Stimulated activated CD4-positive, alpha-beta T cell treated with anti-CD3 and anti-CD28 coated beads, Interleukin-12 subunit alpha, Interleukin-12 subunit beta, amount 100 ng/mL, for 4 hours (primary cell): Measurements from ENCODE around the gene CALML4.
"Not testable (repeated sequence)": the region's sequence is repeated elsewhere in the genome, so short reads cannot be mapped to it uniquely, and the experiment has no call there.

Experiments
- DNase-seq: peaks from one replicate; pipeline ENCODE4 v3.0.0-alpha.2; 2020

Gene CALML4

DNA sequence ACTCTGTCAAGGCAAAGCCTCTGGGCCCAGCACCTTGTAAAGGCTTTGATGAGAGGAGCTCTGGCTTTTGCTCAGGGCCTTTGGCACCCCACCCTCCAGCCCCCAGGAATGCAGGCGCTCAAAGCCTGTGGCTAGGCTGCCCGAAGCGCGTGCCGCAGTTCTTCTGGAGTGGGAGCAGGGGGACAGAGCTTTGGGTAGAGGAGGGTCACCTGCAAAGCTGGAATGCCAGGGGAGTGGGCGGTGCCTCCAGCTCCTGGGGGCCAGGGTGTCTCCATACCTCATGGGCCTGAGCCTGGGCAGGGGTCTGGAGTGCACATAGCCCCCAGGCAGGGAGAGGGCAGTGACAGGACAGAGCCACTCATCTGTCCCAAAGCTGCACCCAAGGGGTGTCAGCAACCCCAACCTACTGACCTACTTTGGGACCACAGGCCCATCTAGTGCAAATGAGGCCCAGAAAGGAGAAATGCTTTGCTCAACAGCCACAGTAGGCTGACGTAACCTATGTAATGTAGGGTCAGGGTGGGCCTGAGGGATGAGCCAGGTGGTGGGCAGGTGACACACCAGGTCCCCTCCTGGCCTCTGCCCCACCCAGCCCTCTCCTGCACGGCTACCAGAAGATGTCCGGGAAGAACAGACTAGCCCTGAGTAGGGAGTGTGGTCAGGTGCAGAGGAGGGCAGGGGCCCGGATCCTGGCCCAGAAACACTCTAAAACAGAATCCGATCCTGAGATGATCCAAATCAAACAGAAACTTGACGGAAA is 2.2 kb upstream of the CALML4 start:
- no peak for DNase-seq

DNA sequence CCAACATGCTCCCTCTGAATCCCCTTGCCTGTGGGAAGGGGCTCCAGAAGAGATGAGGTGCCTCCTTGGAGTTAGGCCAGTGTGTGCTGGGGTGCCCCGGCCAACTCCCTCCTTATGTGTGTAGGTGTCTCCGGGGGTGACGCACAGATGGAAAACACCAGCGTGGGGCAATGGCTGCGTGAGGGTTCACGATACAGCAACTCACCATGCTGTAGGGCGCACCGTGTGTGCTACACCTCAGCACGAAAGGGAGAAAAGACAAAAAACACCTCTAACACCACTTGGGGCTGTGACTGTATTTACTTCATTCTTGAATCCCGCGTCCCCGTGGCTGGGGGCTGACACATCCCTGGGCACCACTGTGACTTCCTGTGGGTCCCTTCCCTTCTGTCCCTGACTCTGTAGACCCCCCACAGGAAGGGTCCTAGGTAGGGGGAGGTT is 1.6 kb upstream of the CALML4 start:
- DNase-seq, result no peak

- no peak for DNase-seq
Measured at GRCh38 chr15:68205954-68206539, 915 bp upstream of the CALML4 start.

- DNase-seq, result no peak
Measured at GRCh38 chr15:68205558-68205944, 419 bp upstream of the CALML4 start.

DNA sequence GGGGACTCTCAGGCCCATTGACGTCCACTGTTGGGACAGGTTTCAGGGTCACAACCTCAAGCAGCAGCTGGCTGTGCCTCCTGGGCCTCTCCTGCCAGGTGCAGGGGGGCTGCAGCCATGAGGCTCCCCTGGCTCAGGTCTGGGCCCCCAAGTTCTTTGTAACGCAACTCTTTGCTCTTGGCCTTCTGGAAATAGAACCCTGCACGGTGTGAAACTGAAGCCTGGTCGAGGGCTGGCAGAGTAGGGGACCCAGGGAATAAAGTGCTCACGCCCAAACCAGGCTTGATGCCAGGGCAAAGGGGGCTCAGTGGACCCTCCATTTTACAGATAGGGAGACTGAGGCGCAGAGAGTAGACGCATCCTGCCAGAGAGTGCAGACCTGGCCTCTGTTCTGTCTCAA is 771 bp downstream of the CALML4 start:
- DNase-seq, result no peak

DNA sequence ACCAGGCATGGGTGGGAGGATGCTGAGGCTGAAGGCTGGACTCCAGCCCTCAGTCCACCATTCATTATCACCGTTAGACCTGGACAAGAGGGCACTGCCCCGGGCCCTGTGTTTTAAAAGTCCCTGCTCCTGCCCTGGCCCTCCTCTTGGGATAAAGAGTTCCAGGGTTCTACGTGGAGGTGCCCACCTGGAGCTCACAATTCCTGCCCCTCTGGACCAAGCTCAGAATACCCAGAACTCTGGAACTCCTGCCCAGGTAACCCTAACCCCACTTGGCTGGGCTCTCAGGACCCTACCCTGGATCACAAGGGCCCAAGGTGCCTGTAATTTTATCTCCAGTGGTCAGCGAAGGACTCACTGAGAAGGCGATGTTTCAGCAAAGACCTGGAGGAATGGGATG is 1.2 kb downstream of the CALML4 start:
- DNase-seq, result no peak

- no peak for DNase-seq
Measured at GRCh38 chr15:68203486-68203885, 1.6 kb downstream of the CALML4 start.

- DNase-seq, result not testable (repeated sequence)
Measured at GRCh38 chr15:68202994-68203393, 2.1 kb downstream of the CALML4 start.

DNA sequence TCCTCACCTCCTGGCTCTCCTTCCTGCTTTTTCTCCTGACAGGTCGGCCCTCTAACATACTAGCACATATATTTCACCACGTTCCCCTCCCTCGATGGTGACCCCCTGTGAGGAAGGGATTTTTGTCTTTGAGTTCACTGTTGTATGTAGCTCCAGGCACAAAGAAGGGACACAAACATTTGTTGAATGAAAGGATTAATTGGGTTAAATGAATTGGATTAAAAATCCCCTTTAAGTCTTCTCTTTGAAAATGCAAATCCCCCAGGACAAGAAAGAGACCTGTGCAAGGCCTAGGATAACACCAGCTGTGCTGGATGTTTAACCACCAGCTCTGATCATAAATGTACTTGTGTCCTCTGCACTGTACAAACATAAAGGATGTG is 3.3 kb downstream of the CALML4 start:
- DNase-seq, result no peak

DNA sequence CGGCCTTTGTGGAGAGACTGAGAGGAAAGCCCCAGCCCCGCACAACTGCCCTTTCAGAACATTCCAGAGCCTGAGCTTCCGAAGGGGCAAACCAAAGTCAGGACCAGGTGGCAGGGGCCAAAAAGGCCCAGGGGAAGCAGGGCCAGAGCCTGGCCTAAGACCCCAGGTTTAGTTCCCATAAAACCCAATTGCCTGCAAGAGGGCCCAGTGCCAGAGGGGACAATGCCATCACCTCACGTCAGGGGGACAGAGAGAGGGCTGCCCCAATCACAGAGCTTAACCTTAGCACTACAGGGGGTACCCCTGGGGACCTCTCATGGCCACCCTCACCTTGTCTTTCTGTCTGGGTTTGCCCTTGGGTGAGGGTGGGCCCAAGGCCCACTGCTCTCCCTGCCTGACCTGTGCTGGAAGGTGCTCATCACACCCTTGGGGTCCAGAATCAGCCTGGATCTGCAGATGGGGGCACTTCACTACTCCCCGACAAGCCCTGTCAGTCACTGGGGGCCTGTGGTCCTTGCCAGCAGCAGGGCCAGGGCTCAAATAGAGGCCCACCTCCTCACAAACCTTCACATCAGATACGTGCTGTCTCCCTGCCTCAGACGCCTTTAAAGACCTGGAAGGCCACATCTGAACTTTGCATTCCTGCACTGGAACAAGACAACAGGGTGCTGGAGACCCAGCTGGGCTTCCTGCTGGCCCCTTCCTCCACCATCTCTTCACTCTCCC is 3.8 kb downstream of the CALML4 start:
- DNase-seq, result no peak

- DNase-seq, result no peak
Measured at GRCh38 chr15:68200016-68200861, 4.9 kb downstream of the CALML4 start.

- DNase-seq, result no peak
Measured at GRCh38 chr15:68199340-68199739, 5.8 kb downstream of the CALML4 start.

DNA sequence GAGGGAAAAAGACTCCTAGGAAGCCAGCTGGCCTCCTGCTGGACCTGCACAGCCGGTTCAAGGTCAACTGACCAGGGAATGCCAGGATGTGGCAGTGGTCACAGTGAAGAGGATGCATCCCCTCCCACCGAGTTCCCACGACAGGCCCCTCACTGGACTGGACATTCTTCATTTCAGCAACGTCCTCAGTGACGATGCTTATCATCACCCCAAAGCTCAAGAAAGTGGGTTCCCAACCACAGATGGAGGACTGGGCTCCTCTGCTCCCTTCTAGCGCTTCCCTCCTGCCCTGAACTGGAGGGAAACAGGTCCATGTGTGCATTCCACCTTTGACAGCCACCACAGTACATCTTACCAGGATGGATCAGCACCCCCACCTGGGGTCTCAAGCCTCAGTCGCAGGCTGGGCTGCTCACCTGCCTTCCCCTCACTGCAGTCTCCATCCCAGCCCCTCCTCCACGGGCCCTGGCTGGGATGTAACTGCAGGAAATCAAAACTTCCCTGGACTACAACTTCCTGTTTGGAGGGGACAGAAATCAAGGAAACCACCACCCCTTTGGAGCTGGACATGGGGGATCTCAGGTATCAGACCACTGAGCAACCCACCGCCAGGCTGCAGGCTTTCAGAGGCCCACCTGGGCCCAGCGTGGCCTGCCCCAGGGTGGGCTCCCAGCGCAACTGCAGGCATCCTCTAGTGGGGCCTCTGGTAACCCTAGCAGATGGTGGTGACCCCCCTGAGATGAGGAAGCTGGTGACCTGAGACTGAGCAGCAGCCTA is 7.3 kb downstream of the CALML4 start:
- no peak for DNase-seq

- DNase-seq, result no peak
Measured at GRCh38 chr15:68197170-68197492, 8.0 kb downstream of the CALML4 start.

DNA sequence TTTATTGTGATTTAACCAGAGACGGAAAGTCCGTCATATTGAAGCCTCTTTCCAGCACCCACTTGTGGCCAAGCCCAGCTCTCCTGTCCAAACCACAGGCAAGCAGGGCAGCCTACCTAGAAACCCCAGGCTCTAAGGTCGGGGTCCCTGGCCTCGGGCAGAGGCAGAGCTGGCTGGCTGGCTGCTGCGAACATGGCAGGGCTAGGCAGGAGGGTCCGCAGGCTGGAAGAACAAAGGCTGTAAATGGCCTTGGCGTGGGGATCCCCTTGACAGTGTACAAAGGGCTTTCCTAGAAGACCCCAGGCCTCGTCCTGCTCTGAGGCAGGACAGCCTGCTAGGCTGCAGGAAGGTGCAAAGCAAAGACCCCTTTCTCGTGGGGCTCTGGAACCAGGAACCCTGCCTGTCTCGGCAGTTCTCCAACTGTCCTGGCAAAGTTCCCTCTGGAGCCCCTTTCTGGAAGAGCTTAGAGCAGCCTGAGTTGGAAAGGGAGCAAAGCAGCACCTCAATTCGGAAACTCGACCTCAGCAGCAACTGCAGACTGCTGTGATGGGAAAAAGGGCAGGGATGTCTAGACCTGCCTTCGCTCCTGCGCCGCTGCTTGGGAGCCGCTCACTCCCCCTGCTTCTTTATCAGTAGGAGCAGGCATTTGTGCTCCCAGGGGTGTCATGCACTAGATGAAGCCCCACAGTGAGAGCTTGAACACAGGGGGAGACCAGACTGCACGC is 8.5 kb downstream of the CALML4 start:
- DNase-seq, result no peak

DNA sequence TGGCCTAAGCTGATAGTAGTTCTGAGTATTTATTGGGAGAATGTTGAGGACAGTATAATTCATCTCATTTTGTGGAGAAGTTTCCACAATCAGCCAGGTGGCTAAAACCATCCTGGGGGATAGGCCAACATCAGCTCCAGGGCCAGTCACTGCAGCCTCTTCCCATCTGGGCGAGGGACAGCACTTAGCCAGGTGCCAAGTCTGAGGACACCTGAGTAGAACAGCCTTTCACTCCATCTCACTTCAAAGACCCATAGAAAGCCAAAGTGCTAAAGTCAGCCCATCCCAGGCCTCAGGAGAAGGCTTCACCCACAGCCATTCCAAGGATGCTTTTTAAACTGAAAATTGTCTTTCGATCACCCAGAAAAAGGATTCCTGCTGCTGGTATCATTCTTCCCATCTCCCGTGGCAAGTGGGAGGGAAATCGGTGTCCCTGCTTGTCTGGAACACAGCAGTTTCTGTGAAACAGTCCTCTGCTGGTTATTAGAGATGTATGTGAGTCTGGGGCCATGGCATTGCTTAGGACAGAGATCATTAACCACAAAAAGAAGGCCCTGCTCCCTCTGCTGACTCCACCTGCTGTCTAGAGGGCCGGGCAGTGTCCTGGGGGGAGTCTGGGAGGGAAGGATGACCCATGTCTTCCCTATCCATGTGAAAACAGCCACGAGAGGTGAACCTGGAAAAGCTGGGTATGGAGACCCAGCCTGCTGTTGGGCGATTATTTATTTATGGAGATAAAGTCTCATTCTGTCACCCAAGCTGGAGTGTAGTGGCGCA is 9.6 kb downstream of the CALML4 start:
- DNase-seq, result no peak

DNA sequence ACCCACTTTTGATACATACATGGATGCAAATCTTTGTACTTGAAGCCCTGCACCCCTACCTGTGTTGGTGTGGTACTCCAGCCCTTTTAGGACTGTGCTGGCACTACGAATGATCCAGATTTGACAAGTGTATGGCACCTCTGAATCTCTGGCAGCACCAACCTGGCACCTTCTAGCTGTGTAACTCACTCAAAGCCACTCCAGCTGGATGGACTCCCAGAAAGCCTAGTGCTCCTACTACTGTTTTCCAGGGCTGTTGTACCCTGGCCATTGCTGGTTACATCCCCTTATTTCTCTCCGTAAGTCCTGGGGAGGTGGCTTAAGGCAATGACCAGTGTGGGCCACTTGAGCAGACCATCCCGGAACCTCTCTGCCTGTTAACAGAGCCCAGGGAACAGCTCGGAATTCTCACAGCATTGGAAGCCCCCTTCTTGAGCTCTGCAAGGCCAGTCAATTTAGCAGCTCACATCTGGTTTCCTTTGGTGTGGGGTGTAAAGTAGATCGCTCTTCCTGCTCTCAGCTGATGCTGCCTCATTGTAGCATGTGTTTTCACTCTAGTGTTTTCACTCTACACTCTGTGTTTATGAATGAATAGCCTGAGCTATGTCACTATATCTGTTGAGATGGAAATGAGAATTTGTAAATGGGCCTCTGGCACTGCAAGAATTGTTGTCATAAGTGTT is 12.2 kb downstream of the CALML4 start:
- DNase-seq, result no peak

- no peak for DNase-seq
Measured at GRCh38 chr15:68192117-68192516, 13.0 kb downstream of the CALML4 start.

DNA sequence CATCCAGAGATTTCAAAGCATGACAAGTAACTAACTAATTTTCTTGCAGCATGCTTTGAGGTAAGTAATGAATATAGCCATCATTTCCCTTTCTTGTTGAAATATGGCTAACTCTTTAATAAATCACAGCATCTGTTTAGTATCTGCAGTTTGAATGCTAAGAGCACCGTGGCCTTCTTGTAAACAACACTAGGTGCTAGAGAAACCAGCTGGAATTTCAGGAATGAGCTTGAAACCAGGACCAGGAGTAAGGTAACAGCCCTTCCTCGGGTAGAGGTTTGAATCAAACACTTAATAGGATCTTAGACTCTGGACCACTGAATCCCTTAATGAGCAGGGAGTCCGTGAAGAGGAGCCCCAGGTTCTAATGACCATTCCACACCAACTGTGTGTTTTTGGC is 13.6 kb downstream of the CALML4 start:
- no peak for DNase-seq

GRCh38 chr15:68190048-68190447 is 15.1 kb downstream of the CALML4 start:
- DNase-seq, result no peak
